Epithelial cell of esophagus (primary cell): ENCODE results near the gene AHDC1.

Experiments
- DNase-seq: peaks from one replicate; pipeline ENCODE4 v3.0.0; 2010; ENCODE audit warnings: low read depth
- H3K4me3 ChIP-seq: 2 replicates; pipeline ENCODE4 v1.5.1; 2011; ENCODE audit warnings: mild to moderate bottlenecking, low read length, control low read depth
- TF ChIP-seq, protein P1 (sequence below): IDR thresholded peaks from 2 replicates; pipeline ENCODE4 v1.5.1; 2011; ENCODE audit warnings: low read depth, mild to moderate bottlenecking, low read length, control low read depth, inconsistent platforms; ENCODE audit not compliant: insufficient read depth; ENCODE audit errors: missing control alignments

The AHDC1 gene

DNA sequence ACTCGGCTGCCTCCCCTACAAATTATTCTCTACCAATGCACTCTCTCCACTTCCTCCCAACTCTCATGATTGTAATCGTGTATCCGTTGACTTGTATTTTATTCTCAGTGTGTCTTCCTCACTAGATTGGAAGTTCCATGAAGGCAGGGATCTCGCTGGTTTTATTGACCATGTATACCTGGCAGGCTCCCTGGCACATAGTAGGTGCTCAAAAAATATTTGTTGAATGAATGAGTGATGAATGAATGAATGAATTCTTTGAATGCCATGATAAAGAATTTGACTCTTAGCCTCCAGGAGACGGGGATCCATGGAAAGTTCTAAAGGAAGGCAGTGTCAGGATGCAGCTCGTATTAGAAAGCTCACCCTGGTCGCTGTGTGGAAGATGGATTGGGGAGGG is 85.1 kb downstream of the AHDC1 start:
- no peak for DNase-seq
- H3K4me3 ChIP-seq: no peak overlapping the region
- TF ChIP-seq, protein P1, sequence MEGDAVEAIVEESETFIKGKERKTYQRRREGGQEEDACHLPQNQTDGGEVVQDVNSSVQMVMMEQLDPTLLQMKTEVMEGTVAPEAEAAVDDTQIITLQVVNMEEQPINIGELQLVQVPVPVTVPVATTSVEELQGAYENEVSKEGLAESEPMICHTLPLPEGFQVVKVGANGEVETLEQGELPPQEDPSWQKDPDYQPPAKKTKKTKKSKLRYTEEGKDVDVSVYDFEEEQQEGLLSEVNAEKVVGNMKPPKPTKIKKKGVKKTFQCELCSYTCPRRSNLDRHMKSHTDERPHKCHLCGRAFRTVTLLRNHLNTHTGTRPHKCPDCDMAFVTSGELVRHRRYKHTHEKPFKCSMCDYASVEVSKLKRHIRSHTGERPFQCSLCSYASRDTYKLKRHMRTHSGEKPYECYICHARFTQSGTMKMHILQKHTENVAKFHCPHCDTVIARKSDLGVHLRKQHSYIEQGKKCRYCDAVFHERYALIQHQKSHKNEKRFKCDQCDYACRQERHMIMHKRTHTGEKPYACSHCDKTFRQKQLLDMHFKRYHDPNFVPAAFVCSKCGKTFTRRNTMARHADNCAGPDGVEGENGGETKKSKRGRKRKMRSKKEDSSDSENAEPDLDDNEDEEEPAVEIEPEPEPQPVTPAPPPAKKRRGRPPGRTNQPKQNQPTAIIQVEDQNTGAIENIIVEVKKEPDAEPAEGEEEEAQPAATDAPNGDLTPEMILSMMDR: no peak

DNA sequence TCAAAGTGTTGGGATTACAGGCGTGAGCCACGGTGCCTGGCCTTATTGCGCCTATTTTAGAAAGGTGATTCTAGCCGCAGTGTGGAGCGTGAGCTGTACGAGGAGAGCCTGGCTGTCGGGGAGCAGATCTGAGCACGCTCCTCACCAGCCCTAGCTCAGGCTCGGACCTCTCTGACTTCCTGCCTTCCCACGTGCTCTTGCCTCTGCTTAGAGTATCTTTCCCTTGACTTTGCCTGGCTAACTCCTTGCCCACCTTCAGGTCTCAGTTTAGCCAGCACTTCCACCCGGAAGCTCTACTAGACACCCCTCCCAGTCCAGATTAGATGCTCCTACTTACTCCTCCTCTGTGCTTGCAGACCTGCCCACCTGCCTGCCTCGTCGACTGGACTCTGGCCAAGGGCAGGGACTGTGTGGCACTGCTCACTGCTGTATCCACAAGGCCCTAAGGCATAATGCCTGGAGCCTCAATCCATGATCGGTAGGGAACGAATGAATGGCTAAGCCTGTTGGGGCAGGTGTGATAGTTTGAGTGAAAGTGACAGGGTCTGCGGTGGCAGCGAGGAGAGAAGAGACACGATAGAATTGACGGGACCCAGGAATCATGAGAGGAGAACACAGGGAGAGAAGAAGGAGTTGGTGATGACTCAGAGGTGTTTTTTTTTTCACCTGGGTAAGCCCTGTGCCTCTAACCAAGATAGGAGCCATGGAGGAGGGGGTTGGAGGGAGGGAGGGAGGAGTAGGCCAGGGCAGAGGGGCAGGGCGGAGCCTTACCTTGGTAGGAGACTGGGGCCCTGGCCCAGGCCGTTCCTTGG is 85.8 kb downstream of the AHDC1 start:
- DNase-seq: peak; percentile 67
- TF ChIP-seq, protein P1: no peak
- H3K4me3 ChIP-seq: no peak overlapping the region

DNA sequence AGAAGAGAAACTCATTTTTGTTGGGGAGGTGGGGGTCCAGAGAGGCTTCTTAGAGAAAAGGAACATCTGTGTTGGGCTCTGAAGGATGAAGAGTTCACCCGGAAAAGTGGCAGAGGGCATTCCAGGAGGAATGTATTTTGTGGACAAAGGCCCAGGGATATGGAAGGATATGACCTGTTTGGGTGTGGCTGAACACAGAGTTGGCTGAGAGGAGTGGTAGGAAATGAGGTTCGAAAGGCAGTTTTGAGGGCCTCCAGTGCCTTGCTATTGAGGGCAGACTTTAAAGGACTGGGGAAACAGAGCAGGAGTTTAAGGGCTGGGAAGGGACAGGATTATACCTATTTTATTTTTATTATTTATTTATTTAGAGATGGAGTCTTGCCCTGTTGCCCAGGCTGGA is 86.6 kb downstream of the AHDC1 start:
- no peak overlapping the region for H3K4me3 ChIP-seq
- TF ChIP-seq, protein P1: no peak
- no peak for DNase-seq

DNA sequence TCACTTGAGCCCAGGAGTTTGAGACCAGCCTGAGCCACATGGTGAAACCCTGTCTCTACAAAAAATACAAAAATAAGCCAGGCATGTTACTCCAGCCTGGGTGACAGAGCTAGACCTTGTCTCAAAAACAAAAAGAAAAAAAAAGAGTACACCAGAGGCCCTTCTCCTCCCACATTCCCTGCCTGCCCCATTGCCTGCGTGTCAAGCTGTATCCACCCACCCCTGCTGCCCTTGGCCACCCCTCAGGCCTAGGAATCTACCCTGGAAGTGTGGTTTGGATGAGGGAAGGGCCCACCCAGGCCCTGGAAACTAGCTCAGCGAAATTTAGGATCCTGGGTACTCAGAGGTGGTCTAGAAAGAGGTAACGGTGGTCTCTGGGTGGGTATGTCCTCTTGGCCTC is 88.3 kb downstream of the AHDC1 start:
- no peak overlapping the region for H3K4me3 ChIP-seq
- TF ChIP-seq, protein P1: no peak
- no peak for DNase-seq

DNA sequence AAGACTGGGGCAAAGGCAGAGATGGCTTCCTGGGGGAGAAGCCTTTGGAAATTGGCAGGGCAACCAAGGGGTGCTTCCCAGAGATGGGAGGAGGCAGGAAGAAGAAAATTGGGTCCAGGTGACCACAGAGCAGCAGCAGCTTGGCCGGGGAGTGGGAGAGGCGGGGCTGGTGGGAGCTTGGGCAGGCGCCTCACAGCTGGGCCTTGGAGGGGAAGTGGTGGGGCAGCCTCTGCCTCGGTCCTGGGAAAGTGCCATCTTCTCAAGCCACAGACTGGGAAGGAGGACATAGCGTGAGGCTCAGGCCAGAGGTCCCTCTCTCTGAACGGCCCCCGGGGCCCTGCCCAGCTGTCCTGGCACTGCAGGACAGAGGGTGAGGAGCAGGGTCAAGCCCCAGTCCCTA is 90.0 kb downstream of the AHDC1 start:
- no peak for DNase-seq
- TF ChIP-seq, protein P1: no peak
- no peak overlapping the region for H3K4me3 ChIP-seq

DNA sequence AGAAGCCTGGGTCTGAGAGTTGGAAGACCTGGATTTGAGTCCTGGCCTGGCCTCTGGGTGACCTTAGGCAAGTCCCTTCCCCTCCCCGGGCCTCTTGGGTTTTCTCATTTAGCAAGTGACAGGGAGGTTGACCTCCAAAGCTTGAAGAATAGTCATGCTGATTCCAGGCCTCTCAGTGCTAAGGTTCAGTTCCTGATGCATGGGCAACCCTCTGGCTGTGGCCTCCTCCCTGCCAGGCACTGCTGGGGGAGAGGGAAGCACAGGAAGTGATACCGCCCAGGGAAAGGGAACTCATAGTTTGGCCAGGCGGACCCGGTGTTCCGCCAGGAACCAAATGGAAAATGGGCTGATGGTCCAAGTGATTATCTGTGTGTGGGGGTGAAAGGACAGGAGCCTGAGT is 90.4 kb downstream of the AHDC1 start:
- no peak for DNase-seq
- no peak overlapping the region for H3K4me3 ChIP-seq
- TF ChIP-seq, protein P1: no peak
